ENCODE results near the gene IQGAP1.
"Not testable (repeated sequence)": the region's sequence is repeated elsewhere in the genome, so short reads cannot be mapped to it uniquely, and the experiment has no call there.

IQGAP1 gene

GRCh38 chr15:90482124-90483011 lies 94.3 kb downstream of the IQGAP1 start:
- DNase-seq (ENCODE audit: low read depth in 4 of 4, low spot score in 1 of 4) = peak in 2 of 4 experiments; percentile 19 to 31

- no peak for DNase-seq (ENCODE audit: low read depth in 4 of 4, low spot score in 1 of 4)
Measured at GRCh38 chr15:90483012-90483307, 94.9 kb downstream of the IQGAP1 start.

DNA sequence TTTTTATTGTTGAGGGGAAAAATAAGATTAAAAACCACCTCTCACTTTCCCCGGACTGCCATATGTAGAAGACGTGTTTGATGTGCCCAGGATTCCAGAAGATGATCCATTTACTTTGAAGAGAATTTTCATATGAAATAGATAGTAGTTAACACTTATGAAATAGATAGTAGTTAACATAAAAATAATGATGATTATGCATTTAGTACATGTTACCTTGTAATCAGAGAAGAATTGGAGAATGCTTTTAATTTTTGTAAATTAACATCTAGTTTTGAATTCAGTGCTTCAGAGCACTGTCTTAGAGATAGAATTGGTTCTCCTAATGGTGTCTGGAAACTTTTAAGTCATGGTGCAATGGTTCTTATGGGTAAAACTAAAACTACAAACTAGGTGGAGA lies 95.6 kb downstream of the IQGAP1 start:
- no peak for DNase-seq (ENCODE audit: low read depth in 4 of 4, low spot score in 1 of 4)

DNA sequence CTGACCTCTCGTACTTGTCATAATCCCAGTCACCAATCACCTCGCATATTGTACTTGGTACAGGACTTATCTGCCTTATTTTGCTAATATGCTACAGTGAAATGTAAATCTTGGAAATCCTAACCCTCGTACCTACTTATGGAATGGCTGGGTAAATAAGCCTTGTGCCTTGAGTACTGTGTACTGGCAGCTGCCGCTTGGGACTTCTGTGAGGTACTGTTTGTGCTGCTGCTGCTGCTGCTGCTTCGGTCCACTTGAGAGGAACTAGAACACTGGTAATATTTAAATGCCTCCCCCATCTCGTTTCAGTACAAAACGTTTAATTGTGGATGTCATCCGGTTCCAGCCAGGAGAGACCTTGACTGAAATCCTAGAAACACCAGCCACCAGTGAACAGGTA lies 99.1 kb downstream of the IQGAP1 start:
- DNase-seq (ENCODE audit: low read depth in 4 of 4, low spot score in 1 of 4) = no peak

DNA sequence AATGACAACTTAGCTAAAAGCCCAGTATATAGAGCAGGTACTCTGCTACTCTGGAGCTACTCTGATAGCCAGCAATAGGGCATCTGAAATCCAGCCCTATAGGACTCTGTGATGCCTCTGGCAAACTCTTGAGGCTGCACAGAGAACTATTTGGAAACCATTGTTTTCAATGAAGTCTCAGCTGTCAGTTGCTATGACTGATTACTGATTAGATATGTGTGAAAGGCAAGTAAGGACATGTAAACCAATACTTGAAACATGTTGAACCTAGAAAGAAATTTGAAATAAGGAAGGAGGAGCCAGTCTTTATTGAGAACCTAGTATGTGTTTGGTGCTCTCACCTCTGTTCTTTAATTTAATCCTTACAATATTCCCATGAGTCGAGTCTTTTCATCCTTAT lies 101.5 kb downstream of the IQGAP1 start:
- DNase-seq (ENCODE audit: low read depth in 4 of 4, low spot score in 1 of 4) = no peak

DNA sequence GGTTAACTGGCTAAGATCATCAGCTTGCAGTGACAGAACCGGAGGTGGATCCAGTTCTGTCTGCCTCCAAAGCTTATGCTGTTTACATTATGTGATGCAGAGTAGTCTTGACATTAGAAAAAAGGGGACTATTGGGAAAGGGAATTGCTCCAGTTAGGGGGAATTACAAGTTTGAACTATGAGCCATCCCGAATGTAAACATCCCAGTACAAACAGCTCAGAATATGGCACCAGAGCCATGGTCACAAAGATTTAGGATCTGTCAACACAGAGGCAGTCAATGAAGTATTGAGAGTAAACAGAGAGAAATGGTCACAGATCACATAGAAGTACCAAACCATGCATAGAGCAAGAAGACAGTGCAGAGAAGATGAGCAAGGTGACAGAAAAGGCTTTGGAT lies 101.9 kb downstream of the IQGAP1 start:
- no peak for DNase-seq (ENCODE audit: low read depth in 4 of 4, low spot score in 1 of 4)

GRCh38 chr15:90493647-90494046 lies 105.6 kb downstream of the IQGAP1 start:
- DNase-seq (ENCODE audit: low read depth in 4 of 4, low spot score in 1 of 4) = no peak

GRCh38 chr15:90495067-90495466 lies 107.0 kb downstream of the IQGAP1 start:
- DNase-seq (ENCODE audit: low read depth in 4 of 4, low spot score in 1 of 4) = no peak

- DNase-seq (ENCODE audit: low read depth in 4 of 4, low spot score in 1 of 4) = no peak
Measured at GRCh38 chr15:90496791-90497190, 108.7 kb downstream of the IQGAP1 start.

- no peak for DNase-seq (ENCODE audit: low read depth in 4 of 4, low spot score in 1 of 4)
Measured at GRCh38 chr15:90497376-90497775, 109.3 kb downstream of the IQGAP1 start.

DNA sequence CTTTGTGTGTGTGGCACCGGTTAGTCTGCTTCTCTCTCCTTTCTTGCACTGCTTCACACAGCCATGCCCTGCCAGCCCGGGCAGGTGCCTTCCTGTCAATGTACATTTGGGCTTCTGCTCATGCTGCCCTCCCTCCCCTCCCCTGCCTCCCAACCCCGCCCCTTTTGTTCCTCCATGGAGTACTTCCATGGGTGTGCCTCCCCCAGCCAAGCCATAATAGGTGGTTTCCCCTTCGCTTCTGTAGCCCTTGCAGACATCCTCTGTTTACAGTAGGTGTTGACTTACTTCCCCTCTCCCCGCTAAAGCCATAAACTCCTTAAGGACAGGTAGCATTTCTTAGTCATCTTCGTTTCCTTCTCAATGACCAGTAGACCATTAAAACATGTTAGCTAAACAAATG lies 109.9 kb downstream of the IQGAP1 start:
- DNase-seq (ENCODE audit: low read depth in 4 of 4, low spot score in 1 of 4) = no peak

- DNase-seq (ENCODE audit: low read depth in 4 of 4, low spot score in 1 of 4) = no peak
Measured at GRCh38 chr15:90500171-90500570, 112.1 kb downstream of the IQGAP1 start.

DNA sequence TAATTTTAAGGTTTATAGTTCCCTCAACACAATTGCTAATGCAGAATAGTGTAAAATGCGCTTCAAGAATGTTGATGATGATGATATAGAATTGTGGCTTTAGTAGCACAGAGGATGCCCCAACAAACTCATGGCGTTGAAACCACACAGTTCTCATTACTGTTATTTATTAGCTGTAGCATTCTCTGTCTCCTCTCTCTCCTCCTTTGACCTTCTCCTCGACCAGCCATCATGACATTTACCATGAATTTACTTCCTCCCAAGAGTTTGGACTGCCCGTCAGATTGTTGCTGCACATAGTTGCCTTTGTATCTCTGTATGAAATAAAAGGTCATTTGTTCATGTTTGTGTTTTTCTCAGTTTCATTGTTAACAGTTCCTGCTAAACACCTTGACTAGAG lies 113.9 kb downstream of the IQGAP1 start:
- DNase-seq (ENCODE audit: low read depth in 4 of 4, low spot score in 1 of 4) = no peak

DNA sequence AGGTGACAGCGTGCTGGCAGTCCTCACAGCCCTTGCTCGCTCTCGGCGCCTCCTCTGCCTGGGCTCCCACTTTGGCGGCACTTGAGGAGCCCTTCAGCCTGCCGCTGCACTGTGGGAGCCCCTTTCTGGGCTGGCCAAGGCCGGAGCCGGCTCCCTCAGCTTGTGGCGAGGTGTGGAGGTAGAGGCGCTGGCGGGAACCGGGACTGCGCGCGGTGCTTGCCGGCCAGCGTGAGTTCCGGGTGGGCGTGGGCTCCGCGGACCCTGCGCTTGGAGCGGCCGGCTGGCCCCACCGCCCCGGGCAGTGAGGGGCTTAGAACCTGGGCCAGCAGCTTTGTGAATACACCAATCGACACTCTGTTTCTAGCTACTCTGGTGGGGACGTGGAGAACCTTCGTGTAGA lies 122.7 kb downstream of the IQGAP1 start:
- DNase-seq (ENCODE audit: low read depth in 4 of 4, low spot score in 1 of 4) = not testable (repeated sequence)

GRCh38 chr15:90511211-90511618 lies 123.2 kb downstream of the IQGAP1 start:
- not testable (repeated sequence) for DNase-seq (ENCODE audit: low read depth in 4 of 4, low spot score in 1 of 4)

DNA sequence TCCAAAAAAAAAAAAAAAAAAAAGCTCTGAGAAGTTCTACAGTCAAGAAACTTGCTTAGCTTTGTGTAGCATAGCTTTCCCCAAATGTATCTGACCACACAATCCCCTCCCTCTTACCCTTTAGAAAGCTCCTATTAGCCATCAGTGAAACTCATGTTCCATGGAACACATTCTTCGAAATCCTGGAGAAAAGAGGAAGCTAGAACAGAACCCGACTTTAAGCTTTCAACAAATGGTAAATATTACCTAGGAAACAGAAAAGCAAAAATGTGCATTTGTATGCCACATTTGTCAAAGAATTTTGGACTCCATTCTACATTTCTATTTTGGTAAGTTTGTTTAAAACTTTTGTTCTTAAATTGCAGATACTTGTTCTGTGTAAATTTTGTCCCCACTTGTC lies 124.2 kb downstream of the IQGAP1 start:
- no peak for DNase-seq (ENCODE audit: low read depth in 4 of 4, low spot score in 1 of 4)

DNA sequence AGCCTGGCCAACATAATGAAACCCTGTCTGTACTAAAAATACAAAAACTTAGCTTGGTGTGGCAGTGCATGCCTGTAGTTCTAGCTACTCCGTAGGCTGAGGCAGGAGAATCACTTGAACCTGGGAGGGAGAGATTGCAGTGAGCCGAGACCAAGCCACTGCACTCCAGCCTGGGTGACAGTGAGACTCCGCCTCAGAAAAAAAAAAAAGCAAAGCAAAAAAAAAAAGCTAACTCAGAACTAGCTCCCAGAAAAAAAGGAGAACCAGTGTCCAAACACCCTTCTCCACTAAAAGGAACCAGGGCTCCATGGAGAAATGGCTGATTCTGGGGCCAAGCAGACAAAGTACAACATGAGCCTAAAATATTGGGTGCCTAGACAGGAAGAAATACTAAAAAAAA lies 124.9 kb downstream of the IQGAP1 start:
- DNase-seq (ENCODE audit: low read depth in 4 of 4, low spot score in 1 of 4) = no peak

DNA sequence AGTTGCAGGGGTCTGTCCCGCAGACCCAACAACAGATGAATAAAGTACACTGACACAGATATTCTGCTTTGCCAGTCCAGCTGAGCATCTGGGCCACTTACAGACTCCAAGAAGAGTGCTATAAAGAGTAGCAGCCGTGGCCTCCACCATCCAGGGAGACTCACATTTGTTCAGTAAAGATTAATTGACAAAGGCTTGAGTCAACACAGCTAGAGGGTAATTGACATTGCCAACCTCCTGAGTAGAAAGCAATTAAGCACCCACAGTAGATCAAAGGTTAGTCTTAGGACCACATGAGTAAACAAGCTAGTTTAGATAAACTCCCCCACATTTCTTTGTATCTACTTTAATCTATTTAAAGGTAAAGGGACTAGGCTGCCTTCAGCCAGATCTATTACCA lies 125.4 kb downstream of the IQGAP1 start:
- DNase-seq (ENCODE audit: low read depth in 4 of 4, low spot score in 1 of 4) = no peak

DNA sequence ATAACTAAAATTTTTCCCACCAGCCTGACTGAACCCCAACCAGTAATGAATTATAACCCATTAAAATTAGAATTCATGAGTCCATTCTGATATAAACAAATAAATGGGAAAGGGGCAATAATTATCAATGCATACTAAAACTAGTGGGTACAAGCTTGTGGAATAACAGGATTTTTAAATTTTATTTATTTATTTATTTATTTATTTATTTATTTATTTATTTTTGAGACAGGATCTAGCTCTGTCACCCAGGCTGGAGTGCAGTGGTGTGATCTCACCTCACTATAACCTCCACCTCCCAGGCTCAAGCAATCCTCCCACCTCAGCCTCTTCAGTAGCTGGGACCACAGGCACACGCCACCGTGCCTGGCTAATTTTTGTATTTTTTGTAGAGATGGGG lies 125.9 kb downstream of the IQGAP1 start:
- not testable (repeated sequence) for DNase-seq (ENCODE audit: low read depth in 4 of 4, low spot score in 1 of 4)

DNA sequence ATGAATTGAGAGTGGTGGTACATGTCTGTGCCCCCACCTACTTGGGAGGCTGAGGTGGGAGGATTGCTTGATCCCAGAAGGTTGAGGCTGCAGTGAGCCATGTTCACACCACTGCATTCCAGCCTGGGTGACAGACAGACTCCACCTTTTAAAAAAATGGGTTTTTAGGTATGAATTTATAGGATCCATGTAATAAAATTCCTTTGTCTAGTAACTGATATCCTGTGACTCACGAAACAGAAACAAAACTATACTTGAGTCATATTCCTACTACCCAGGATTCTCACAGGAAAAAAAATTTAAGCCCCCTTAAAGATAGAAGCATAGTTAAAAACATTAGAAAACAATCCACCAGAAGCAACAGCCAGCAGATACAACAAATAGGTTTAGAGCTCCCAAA lies 131.6 kb downstream of the IQGAP1 start:
- no peak for DNase-seq (ENCODE audit: low read depth in 4 of 4, low spot score in 1 of 4)

DNA sequence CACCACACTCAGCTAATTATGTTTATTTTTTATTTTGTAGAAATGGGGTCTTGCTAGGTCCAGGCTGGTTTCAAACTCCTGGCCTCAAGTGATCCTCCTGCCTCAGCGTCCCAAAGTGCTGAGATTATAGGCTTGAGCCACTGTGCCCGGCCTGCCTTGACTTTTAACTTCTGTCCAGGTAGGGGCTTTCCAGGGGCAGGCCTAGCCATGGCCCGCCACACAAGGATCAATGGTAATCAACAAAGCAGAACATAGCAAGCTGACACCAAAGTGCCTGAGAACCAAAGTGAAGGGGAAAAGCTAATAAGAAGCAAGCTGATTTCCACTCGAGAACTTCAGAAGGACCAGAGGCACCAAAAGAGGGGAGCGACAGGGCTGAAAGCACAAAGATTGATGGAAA lies 132.3 kb downstream of the IQGAP1 start:
- no peak for DNase-seq (ENCODE audit: low read depth in 4 of 4, low spot score in 1 of 4)

GRCh38 chr15:90523373-90523772 lies 135.3 kb downstream of the IQGAP1 start:
- DNase-seq (ENCODE audit: low read depth in 4 of 4, low spot score in 1 of 4) = no peak

Data from stimulated activated CD4-positive, alpha-beta T cell treated with anti-CD3 and anti-CD28 coated beads, Interleukin-1b, Interleukin-23, amount 100 ng/mL, for 24 hours (primary cell).